ENCODE measurements around the gene MYLK4.

DNA sequence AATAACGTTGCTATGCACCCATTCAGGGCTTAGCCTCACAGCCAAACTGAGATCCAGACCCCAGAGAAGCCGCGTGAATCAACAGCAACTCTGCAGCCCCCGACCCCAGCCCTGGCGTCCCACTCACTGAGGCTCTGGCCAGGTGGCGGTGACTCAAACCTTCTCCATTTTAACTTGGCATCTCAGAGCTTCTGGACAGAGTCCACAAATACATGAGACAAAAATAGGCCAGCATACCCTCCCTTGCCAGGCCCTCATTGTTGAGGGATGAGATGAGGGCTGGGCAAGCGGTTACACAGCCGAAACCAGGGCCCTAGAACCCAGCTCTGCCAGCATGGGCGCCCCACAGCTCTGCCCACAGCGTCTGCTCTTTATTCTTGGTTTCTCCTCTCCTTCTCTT lies 118.4 kb downstream of the MYLK4 start:
- TF ChIP-seq, protein P1, sequence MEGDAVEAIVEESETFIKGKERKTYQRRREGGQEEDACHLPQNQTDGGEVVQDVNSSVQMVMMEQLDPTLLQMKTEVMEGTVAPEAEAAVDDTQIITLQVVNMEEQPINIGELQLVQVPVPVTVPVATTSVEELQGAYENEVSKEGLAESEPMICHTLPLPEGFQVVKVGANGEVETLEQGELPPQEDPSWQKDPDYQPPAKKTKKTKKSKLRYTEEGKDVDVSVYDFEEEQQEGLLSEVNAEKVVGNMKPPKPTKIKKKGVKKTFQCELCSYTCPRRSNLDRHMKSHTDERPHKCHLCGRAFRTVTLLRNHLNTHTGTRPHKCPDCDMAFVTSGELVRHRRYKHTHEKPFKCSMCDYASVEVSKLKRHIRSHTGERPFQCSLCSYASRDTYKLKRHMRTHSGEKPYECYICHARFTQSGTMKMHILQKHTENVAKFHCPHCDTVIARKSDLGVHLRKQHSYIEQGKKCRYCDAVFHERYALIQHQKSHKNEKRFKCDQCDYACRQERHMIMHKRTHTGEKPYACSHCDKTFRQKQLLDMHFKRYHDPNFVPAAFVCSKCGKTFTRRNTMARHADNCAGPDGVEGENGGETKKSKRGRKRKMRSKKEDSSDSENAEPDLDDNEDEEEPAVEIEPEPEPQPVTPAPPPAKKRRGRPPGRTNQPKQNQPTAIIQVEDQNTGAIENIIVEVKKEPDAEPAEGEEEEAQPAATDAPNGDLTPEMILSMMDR (IDR thresholded peaks at IDR 0.05) = no peak
- TF ChIP-seq POLR2A (IDR thresholded peaks at IDR 0.05; ENCODE audit: low read depth) = no peak
